Chondrocyte (in vitro differentiated cells): ENCODE measurements around the gene FBXO39. TPM values are rescaled to one million over a fixed set of nuclear protein-coding genes. Genes with fewer than 3 reads are reported as not detected.

ENCODE experiments used
- total RNA-seq: library from RNA; stranded (reverse); gene quantifications from 3 replicates; pipeline ENCODE4 v1.2.1, GENCODE V29; 2021

FBXO39 gene
- total RNA-seq, 1 donor from 2014 or later = not detected

Other genes with a start within 250 kb of the FBXO39 start
- gene PITPNM3, start 219.7 kb upstream of the FBXO39 start, total RNA-seq = 5.3 to 5.7 TPM (median 5.5 TPM) in 3 replicates
- gene KIAA0753, start 135.5 kb upstream of the FBXO39 start, total RNA-seq = 14.5 to 19.1 TPM (median 15.8 TPM) in 3 replicates
- gene TXNDC17, start 135.2 kb upstream of the FBXO39 start, total RNA-seq = 71.5 to 76.2 TPM (median 76.1 TPM) in 3 replicates
- 12.9 to 24.2 TPM (median 14.5 TPM) in 3 replicates for gene MED31, start 124.6 kb upstream of the FBXO39 start, total RNA-seq
- 2.0 to 3.0 TPM (median 2.9 TPM) in 3 replicates for gene C17orf100, start 124.5 kb upstream of the FBXO39 start, total RNA-seq
- 1.1 to 1.5 TPM in 2 of 3 replicates, not detected in the other for gene SLC13A5, start 62.8 kb upstream of the FBXO39 start, total RNA-seq
- 0.36 to 0.40 TPM in 2 of 3 replicates, not detected in the other for gene XAF1, start 20.2 kb upstream of the FBXO39 start, total RNA-seq
- gene TEKT1, start 55.5 kb downstream of the FBXO39 start, total RNA-seq = not detected in 3 replicates
- gene ALOX12, start 219.8 kb downstream of the FBXO39 start, total RNA-seq = not detected in 3 replicates
- gene RNASEK, start 236.4 kb downstream of the FBXO39 start, total RNA-seq = 241 to 266 TPM (median 259 TPM) in 3 replicates
- not detected in 3 replicates for gene BCL6B, start 246.8 kb downstream of the FBXO39 start, total RNA-seq